ENCODE measurements around the gene DCAF10.
"Not testable (repeated sequence)": the region's sequence is repeated elsewhere in the genome, so short reads cannot be mapped to it uniquely, and the experiment has no call there.

DNA sequence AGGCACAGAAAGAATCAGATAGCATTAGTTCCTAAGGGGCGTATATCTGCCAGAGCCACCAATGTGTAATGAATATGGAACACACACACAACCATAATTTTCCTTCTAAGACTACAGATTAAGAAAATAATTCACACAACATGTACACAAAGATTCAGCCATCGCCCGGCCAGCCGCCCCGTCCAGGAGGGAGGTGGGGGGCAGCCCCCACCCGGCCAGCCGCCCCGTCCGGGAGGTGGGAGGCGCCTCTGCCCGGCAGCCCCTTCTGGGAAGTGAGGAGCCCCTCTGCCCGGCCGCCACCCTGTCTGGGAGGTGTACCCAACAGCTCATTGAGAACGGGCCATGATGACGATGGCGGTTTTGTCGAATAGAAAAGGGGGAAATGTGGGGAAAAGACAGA lies 90.4 kb downstream of the DCAF10 start:
- not testable (repeated sequence) for TF ChIP-seq OSR1 (CRISPR knock-in tag; IDR thresholded peaks at IDR 0.05); ARNTL (CRISPR knock-in tag; IDR thresholded peaks at IDR 0.05; ENCODE audit: borderline replicate concordance, low read depth); ZFP3 (CRISPR knock-in tag; IDR thresholded peaks at IDR 0.05); ZFP30 (CRISPR knock-in tag; IDR thresholded peaks at IDR 0.05); ZNF565 (CRISPR knock-in tag; conservative IDR thresholded peaks at IDR 0.05; ENCODE audit: low read depth); GLIS3 (CRISPR knock-in tag; IDR thresholded peaks at IDR 0.05)
- TF ChIP-seq, protein P1, sequence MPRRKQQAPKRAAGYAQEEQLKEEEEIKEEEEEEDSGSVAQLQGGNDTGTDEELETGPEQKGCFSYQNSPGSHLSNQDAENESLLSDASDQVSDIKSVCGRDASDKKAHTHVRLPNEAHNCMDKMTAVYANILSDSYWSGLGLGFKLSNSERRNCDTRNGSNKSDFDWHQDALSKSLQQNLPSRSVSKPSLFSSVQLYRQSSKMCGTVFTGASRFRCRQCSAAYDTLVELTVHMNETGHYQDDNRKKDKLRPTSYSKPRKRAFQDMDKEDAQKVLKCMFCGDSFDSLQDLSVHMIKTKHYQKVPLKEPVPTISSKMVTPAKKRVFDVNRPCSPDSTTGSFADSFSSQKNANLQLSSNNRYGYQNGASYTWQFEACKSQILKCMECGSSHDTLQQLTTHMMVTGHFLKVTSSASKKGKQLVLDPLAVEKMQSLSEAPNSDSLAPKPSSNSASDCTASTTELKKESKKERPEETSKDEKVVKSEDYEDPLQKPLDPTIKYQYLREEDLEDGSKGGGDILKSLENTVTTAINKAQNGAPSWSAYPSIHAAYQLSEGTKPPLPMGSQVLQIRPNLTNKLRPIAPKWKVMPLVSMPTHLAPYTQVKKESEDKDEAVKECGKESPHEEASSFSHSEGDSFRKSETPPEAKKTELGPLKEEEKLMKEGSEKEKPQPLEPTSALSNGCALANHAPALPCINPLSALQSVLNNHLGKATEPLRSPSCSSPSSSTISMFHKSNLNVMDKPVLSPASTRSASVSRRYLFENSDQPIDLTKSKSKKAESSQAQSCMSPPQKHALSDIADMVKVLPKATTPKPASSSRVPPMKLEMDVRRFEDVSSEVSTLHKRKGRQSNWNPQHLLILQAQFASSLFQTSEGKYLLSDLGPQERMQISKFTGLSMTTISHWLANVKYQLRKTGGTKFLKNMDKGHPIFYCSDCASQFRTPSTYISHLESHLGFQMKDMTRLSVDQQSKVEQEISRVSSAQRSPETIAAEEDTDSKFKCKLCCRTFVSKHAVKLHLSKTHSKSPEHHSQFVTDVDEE (CRISPR knock-in tag; IDR thresholded peaks at IDR 0.05), result not testable (repeated sequence)
- TF ChIP-seq, protein P2, sequence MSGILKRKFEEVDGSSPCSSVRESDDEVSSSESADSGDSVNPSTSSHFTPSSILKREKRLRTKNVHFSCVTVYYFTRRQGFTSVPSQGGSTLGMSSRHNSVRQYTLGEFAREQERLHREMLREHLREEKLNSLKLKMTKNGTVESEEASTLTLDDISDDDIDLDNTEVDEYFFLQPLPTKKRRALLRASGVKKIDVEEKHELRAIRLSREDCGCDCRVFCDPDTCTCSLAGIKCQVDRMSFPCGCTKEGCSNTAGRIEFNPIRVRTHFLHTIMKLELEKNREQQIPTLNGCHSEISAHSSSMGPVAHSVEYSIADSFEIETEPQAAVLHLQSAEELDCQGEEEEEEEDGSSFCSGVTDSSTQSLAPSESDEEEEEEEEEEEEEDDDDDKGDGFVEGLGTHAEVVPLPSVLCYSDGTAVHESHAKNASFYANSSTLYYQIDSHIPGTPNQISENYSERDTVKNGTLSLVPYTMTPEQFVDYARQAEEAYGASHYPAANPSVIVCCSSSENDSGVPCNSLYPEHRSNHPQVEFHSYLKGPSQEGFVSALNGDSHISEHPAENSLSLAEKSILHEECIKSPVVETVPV (CRISPR knock-in tag; IDR thresholded peaks at IDR 0.05), result not testable (repeated sequence)

Data from SK-N-SH treated with all-trans-retinoic acid at 6 μM for 48 hours (cell line).